IMR-90 (cell line): ENCODE results near the gene IRAK1BP1. TPM values are rescaled to one million over a fixed set of nuclear protein-coding genes. Genes with fewer than 3 reads are reported as not detected.
"Not testable (repeated sequence)": the region's sequence is repeated elsewhere in the genome, so short reads cannot be mapped to it uniquely, and the experiment has no call there.

Source experiments
- ATAC-seq: fragments of 200-7000 bp; cut with Tn5 transposase; 2 replicates; pipeline ENCODE4 v1.9.1; 2020; ENCODE audit warnings: low read depth, mild to moderate bottlenecking, moderate library complexity
- BruUV-seq: library from RNA; stranded (reverse); fragments of 400-500 nt; replicated peaks from 2 replicates; lab custom pipeline; 2021; lab: Mats Ljungman, UMichigan
- CTCF ChIA-PET: fragments of 300-600 bp; formaldehyde crosslinking; extraction: SDS; loops from one replicate; lab custom pipeline; 2021; ENCODE audit warnings: antibody characterized with exemption; lab: Yijun Ruan, JAX
- POLR2A ChIA-PET: fragments of 300-600 bp; sonication (Branson Sonifier 250); formaldehyde crosslinking; loops from one replicate; lab custom pipeline; 2022; ENCODE audit warnings: antibody characterized with exemption; ENCODE audit not compliant: unreplicated experiment; lab: Charles Lee
- DNase-seq: peaks from one replicate; pipeline ENCODE4 v3.0.0; 2013
- H2AFZ ChIP-seq: replicated peaks from 2 replicates; pipeline ENCODE3; 2013; ENCODE audit warnings: low read length, mild to moderate bottlenecking; ENCODE audit not compliant: poor library complexity
- H2AK5ac ChIP-seq: 2 replicates; pipeline ENCODE4 v1.6.1; 2013; ENCODE audit warnings: low read depth, low read length, inconsistent platforms
- H2AK9ac ChIP-seq: replicated peaks from 2 replicates; pipeline ENCODE3; 2013; ENCODE audit warnings: mild to moderate bottlenecking, low read depth, low read length, moderate library complexity; ENCODE audit not compliant: poor library complexity
- H2BK120ac ChIP-seq: 2 replicates; pipeline ENCODE4 v1.6.1; 2013; ENCODE audit warnings: low read depth, low read length, inconsistent platforms
- H2BK15ac ChIP-seq: 3 replicates; pipeline ENCODE4 v1.6.1; 2013; ENCODE audit warnings: low read depth, low read length, inconsistent platforms
- H2BK20ac ChIP-seq: 2 replicates; pipeline ENCODE4 v1.6.1; 2013; ENCODE audit warnings: low read depth, mild to moderate bottlenecking, inconsistent platforms, low read length, moderate library complexity
- H2BK5ac ChIP-seq: 2 replicates; pipeline ENCODE4 v1.6.1; 2013; ENCODE audit warnings: mild to moderate bottlenecking, low read depth, low read length, inconsistent platforms; ENCODE audit not compliant: poor library complexity, severe bottlenecking
- H3K14ac ChIP-seq: replicated peaks from 2 replicates; pipeline ENCODE4 v1.6.1; 2013; ENCODE audit warnings: low read depth, low read length, inconsistent platforms
- H3K18ac ChIP-seq: 2 replicates; pipeline ENCODE4 v1.6.1; 2013; ENCODE audit warnings: low read depth, low read length, control low read depth
- H3K23ac ChIP-seq: 2 replicates; pipeline ENCODE4 v1.6.1; 2013; ENCODE audit warnings: low read depth, low read length, inconsistent platforms
- H3K27ac ChIP-seq: 2 replicates; pipeline ENCODE4 v1.5.1; 2013; ENCODE audit warnings: mild to moderate bottlenecking, control low read depth, low read length; ENCODE audit not compliant: insufficient read depth
- H3K27me3 ChIP-seq: 2 replicates; pipeline ENCODE4 v1.6.1; 2013; ENCODE audit warnings: low read length; ENCODE audit not compliant: control insufficient read depth, insufficient read depth
- H3K36me3 ChIP-seq: 2 replicates; pipeline ENCODE4 v1.6.1; 2013; ENCODE audit warnings: low read length, mixed read lengths; ENCODE audit not compliant: control insufficient read depth, insufficient read depth
- H3K4ac ChIP-seq: 2 replicates; pipeline ENCODE4 v1.6.1; 2013; ENCODE audit warnings: low read depth, low read length, inconsistent platforms
- H3K4me1 ChIP-seq: 2 replicates; pipeline ENCODE4 v1.6.1; 2013; ENCODE audit warnings: low read length, mixed read lengths; ENCODE audit not compliant: control insufficient read depth, insufficient read depth
- H3K4me2 ChIP-seq: 2 replicates; pipeline ENCODE4 v1.6.1; 2013; ENCODE audit warnings: low read depth, mild to moderate bottlenecking, control low read depth, low read length, moderate library complexity
- H3K4me3 ChIP-seq: 2 replicates; pipeline ENCODE4 v1.5.1; 2013; ENCODE audit warnings: low read depth, mild to moderate bottlenecking, control low read depth, low read length, moderate library complexity; ENCODE audit not compliant: insufficient read depth
- H3K56ac ChIP-seq: 2 replicates; pipeline ENCODE4 v1.6.1; 2013; ENCODE audit warnings: low read length, inconsistent platforms; ENCODE audit not compliant: insufficient read depth; ENCODE audit errors: extremely low read depth
- H3K79me1 ChIP-seq, 2 experiments: 2 replicates each; pipeline ENCODE4 v1.6.1; 2013; ENCODE audit warnings: low read length in 2 of 2, inconsistent platforms in 1 of 2, low read depth in 1 of 2
- H3K9ac ChIP-seq: 2 replicates; pipeline ENCODE4 v1.6.1; 2013; ENCODE audit warnings: low read depth, low read length, control low read depth
- H3K9me1 ChIP-seq: 2 replicates; pipeline ENCODE4 v1.6.1; 2013; ENCODE audit warnings: low read length, inconsistent platforms; ENCODE audit not compliant: insufficient read depth
- H3K9me3 ChIP-seq: 2 replicates; pipeline ENCODE4 v1.6.1; 2013; ENCODE audit warnings: low read length; ENCODE audit not compliant: control insufficient read depth, insufficient read depth
- H4K20me1 ChIP-seq: 2 replicates; pipeline ENCODE4 v1.6.1; 2013; ENCODE audit warnings: low read length, inconsistent platforms; ENCODE audit not compliant: insufficient read depth
- H4K5ac ChIP-seq: 2 replicates; pipeline ENCODE4 v1.6.1; 2013; ENCODE audit warnings: mild to moderate bottlenecking, low read depth, low read length, control low read depth
- H4K8ac ChIP-seq, 2 experiments: 2 replicates each; pipeline ENCODE4 v1.6.1; 2013; ENCODE audit warnings: low read depth in 2 of 2, low read length in 2 of 2, control low read depth in 1 of 2, inconsistent platforms in 1 of 2
- H4K91ac ChIP-seq: 2 replicates; pipeline ENCODE4 v1.6.1; 2013; ENCODE audit warnings: low read depth, low read length, inconsistent platforms; ENCODE audit not compliant: insufficient read depth
- CHD1 ChIP-seq: IDR thresholded peaks from 2 replicates; pipeline ENCODE4 v1.6.1; 2012; ENCODE audit warnings: low read depth, low read length, improper control_type of control experiment
- MAFK ChIP-seq: IDR thresholded peaks from 2 replicates; pipeline ENCODE4 v1.6.1; 2012; ENCODE audit warnings: low read depth, low read length, improper control_type of control experiment
- RAD21 ChIP-seq: IDR thresholded peaks from 2 replicates; pipeline ENCODE4 v1.6.1; 2012; ENCODE audit warnings: low read length, improper control_type of control experiment
- WGBS, 2 experiments: methylation state at CpG; one replicate each; pipeline versions ENCODE4 v1.1.5 to v1.1.7; 2013; ENCODE audit warnings: missing lambda C conversion rate in 2 of 2; ENCODE audit not compliant: insufficient read length in 1 of 2; ENCODE audit errors: extremely low coverage in 2 of 2; 5-methylcytosine and 5-hydroxymethylcytosine counted together
- dilution Hi-C: fragments of 300-500 bp; cut with HindIII; formaldehyde crosslinking; loops from one replicate; pipeline ENCODE4 v1.14.3; 2018; ENCODE audit warnings: low sequenced_read_pairs; ENCODE audit not compliant: unreplicated experiment
- in situ Hi-C: fragments of 300-500 bp; cut with MboI; formaldehyde crosslinking; loops from 3 replicates; pipeline ENCODE4 v1.14.3; 2019; ENCODE audit warnings: low sequenced_read_pairs, inconsistent platforms, mixed read lengths
- intact Hi-C: fragments of 100-400 bp; cut with micrococcal nuclease; formaldehyde crosslinking; loops from 2 replicates; pipeline ENCODE4 v1.10.0; 2022
- polyA plus RNA-seq, 3 experiments: library from polyadenylated mRNA; depleted of rRNA; stranded (reverse); fragments of >200 nt; gene quantifications; 2 replicates each; pipeline ENCODE4 v1.2.3, GENCODE V29; 2012; ENCODE audit warnings: low replicate concordance in 1 of 3
- total RNA-seq: library from RNA; depleted of rRNA; stranded (reverse); fragments of >200 nt; gene quantifications from 2 replicates; pipeline ENCODE4 v1.2.3, GENCODE V29; 2012
- TF ChIP-seq, protein P1 (sequence below): fragments of 150-350 bp; IDR thresholded peaks from 2 replicates; pipeline ENCODE4 v1.6.1; 2017; ENCODE audit warnings: mild to moderate bottlenecking, antibody characterized with exemption, low read length, low read depth

IRAK1BP1 gene
- total and polyA plus RNA-seq, 2 of the 4 experiments (the other 2 are of a cell fraction), result 0.94 to 2.2 TPM

GRCh38 chr6:78917788-78918187 lies 50.4 kb downstream of the IRAK1BP1 start:
- no peak overlapping the region for H3K56ac ChIP-seq
- H3K27ac ChIP-seq, result no peak overlapping the region
- dilution Hi-C loops (no loop called here), intact Hi-C loops (no loop called here), in situ Hi-C loops (no loop called here)
- BruUV-seq, result no TSS peak
- no peaks in the 10 kb centered on the region for H3K4me1 ChIP-seq
- no peak overlapping the region for H2BK5ac ChIP-seq
- ChIA-PET POLR2A (no interaction called here), CTCF (interaction anchor here (0.6 kb wide), 1 partner anchor 952 kb away, joined by 3 read pairs; no protein-coding TSS in a partner anchor)
- ATAC-seq, result no peak
- H4K5ac ChIP-seq, result no peak overlapping the region
- no peak for TF ChIP-seq CHD1
- no peak for TF ChIP-seq RAD21
- TF ChIP-seq, protein P1, sequence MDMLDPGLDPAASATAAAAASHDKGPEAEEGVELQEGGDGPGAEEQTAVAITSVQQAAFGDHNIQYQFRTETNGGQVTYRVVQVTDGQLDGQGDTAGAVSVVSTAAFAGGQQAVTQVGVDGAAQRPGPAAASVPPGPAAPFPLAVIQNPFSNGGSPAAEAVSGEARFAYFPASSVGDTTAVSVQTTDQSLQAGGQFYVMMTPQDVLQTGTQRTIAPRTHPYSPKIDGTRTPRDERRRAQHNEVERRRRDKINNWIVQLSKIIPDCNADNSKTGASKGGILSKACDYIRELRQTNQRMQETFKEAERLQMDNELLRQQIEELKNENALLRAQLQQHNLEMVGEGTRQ, result no peak
- TF ChIP-seq MAFK, result no peak
- no peak overlapping the region for H2BK15ac ChIP-seq
- no peak overlapping the region for H2BK120ac ChIP-seq
- H3K9me1 ChIP-seq, result no peaks in the 10 kb centered on the region
- no peak overlapping the region for H3K4me3 ChIP-seq
- no peak overlapping the region for H3K23ac ChIP-seq
- WGBS, 2 experiments, result no CpG with 5 or more reads among the region's 1 CpG
- no peak overlapping the region for H3K18ac ChIP-seq
- no peak overlapping the region for H2AK9ac ChIP-seq
- no peaks in the 10 kb centered on the region for H3K36me3 ChIP-seq
- no peak for DNase-seq
- H3K9ac ChIP-seq, result no peak overlapping the region
- no peaks in the 10 kb centered on the region for H4K20me1 ChIP-seq
- H2AK5ac ChIP-seq, result no peak overlapping the region
- no peak overlapping the region for H3K14ac ChIP-seq
- H2BK20ac ChIP-seq, result no peak overlapping the region
- H3K4me2 ChIP-seq, result no peak overlapping the region
- no peaks in the 10 kb centered on the region for H3K79me1 ChIP-seq
- no peaks in the 10 kb centered on the region for H3K27me3 ChIP-seq
- H3K4ac ChIP-seq, result no peak overlapping the region
- no peak overlapping the region for H2AFZ ChIP-seq
- no peak overlapping the region for H4K91ac ChIP-seq
- H3K9me3 ChIP-seq, result no peaks in the 10 kb centered on the region
- H4K8ac ChIP-seq, result no peak overlapping the region

GRCh38 chr6:78921168-78921567 lies 53.8 kb downstream of the IRAK1BP1 start:
- DNase-seq, H3K9me1 ChIP-seq, H3K27ac ChIP-seq, H3K18ac ChIP-seq, H2AFZ ChIP-seq, H2BK15ac ChIP-seq, H3K14ac ChIP-seq, H4K5ac ChIP-seq, H3K4me1 ChIP-seq, H4K20me1 ChIP-seq, H4K8ac ChIP-seq, H3K36me3 ChIP-seq, ATAC-seq, H3K79me1 ChIP-seq, H2AK5ac ChIP-seq, H3K9ac ChIP-seq, POLR2A ChIA-PET, in situ Hi-C loops, dilution Hi-C loops, H2AK9ac ChIP-seq, H2BK120ac ChIP-seq, CTCF ChIA-PET, BruUV-seq, H4K91ac ChIP-seq, H3K23ac ChIP-seq, H3K9me3 ChIP-seq, intact Hi-C loops, H3K4ac ChIP-seq, H3K56ac ChIP-seq, H3K4me3 ChIP-seq, H3K27me3 ChIP-seq, H2BK20ac ChIP-seq, H2BK5ac ChIP-seq, H3K4me2 ChIP-seq: not testable (repeated sequence)
- 92% methylated on average over 2 of the region's 10 CpGs; no CpG with 5 or more reads in 1 of the 2 experiments for WGBS, 2 experiments
